HepG2 (cell line): ENCODE measurements around the gene CFAP90. TPM values are rescaled to one million over a fixed set of nuclear protein-coding genes. Genes with fewer than 3 reads are reported as not detected.

Experiments used
- ATF7-NPFF ChIP-seq: sonication (generic); formaldehyde crosslinking; IDR thresholded peaks from 2 replicates; pipeline ENCODE4 v1.8.1; 2023; ENCODE audit warnings: mild to moderate bottlenecking, low read depth, missing genetic modification reagents, moderate library complexity
- CEBPB ChIP-seq: IDR thresholded peaks from 2 replicates; pipeline ENCODE4 v1.6.1; 2011; ENCODE audit warnings: low read depth, low read length, improper control_type of control experiment, borderline replicate concordance
- HDAC2 ChIP-seq: sonication (generic); formaldehyde crosslinking; IDR thresholded peaks from 2 replicates; pipeline ENCODE4 v1.4.0; 2020; ENCODE audit warnings: missing genetic modification reagents
- IKZF1 ChIP-seq: fragments of 450-650 bp; IDR thresholded peaks from 2 replicates; pipeline ENCODE4 v1.7.1; 2016
- KDM5A ChIP-seq: fragments of 200-600 bp; sonication (generic); IDR thresholded peaks from 2 replicates; pipeline ENCODE4 v1.7.0; 2018; ENCODE audit warnings: antibody characterized with exemption, mild to moderate bottlenecking, low read length, borderline replicate concordance
- KLF9 ChIP-seq: IDR thresholded peaks from 2 replicates; pipeline ENCODE4 v1.6.1; 2016; ENCODE audit warnings: low read depth
- RFX5 ChIP-seq: IDR thresholded peaks from 2 replicates; pipeline ENCODE4 v1.6.1; 2011; ENCODE audit warnings: low read depth, low read length, improper control_type of control experiment
- SALL2 ChIP-seq: sonication (generic); formaldehyde crosslinking; IDR thresholded peaks from 2 replicates; pipeline ENCODE4 v1.8.1; 2023; ENCODE audit warnings: mild to moderate bottlenecking, missing genetic modification reagents, inconsistent platforms
- SCMH1 ChIP-seq: sonication (generic); formaldehyde crosslinking; IDR thresholded peaks from 2 replicates; pipeline ENCODE4 v1.9.0; 2021; ENCODE audit warnings: missing genetic modification reagents, mild to moderate bottlenecking, borderline replicate concordance
- SP5 ChIP-seq: IDR thresholded peaks from 2 replicates; pipeline ENCODE4 v1.6.1; 2016; ENCODE audit warnings: low read depth, borderline replicate concordance
- ZBTB3 ChIP-seq: sonication (generic); formaldehyde crosslinking; IDR thresholded peaks from 2 replicates; pipeline ENCODE4 v1.4.0; 2020; ENCODE audit warnings: low read depth, mild to moderate bottlenecking, moderate library complexity, missing genetic modification reagents, borderline replicate concordance
- ZC3H13 ChIP-seq: sonication (generic); formaldehyde crosslinking; IDR thresholded peaks from 2 replicates; pipeline ENCODE4 v1.8.1; 2023; ENCODE audit warnings: mild to moderate bottlenecking, missing genetic modification reagents, moderate library complexity
- ZFP91 ChIP-seq: sonication (generic); formaldehyde crosslinking; IDR thresholded peaks from 2 replicates; pipeline ENCODE4 v1.9.0; 2022; ENCODE audit warnings: missing genetic modification reagents, mild to moderate bottlenecking, borderline replicate concordance
- ZNF17 ChIP-seq: sonication (generic); formaldehyde crosslinking; IDR thresholded peaks from 2 replicates; pipeline ENCODE4 v1.5.0; 2020; ENCODE audit warnings: mild to moderate bottlenecking, missing genetic modification reagents
- ZNF235 ChIP-seq: sonication (generic); formaldehyde crosslinking; IDR thresholded peaks from 2 replicates; pipeline ENCODE4 v1.8.1; 2023; ENCODE audit warnings: mild to moderate bottlenecking, missing genetic modification reagents, borderline replicate concordance
- ZNF503 ChIP-seq: sonication (generic); formaldehyde crosslinking; IDR thresholded peaks from 2 replicates; pipeline ENCODE4 v1.4.0; 2020; ENCODE audit warnings: missing genetic modification reagents
- ZNF547 ChIP-seq: sonication (generic); formaldehyde crosslinking; IDR thresholded peaks from 2 replicates; pipeline ENCODE4 v1.5.1; 2020; ENCODE audit warnings: mild to moderate bottlenecking, missing genetic modification reagents
- ZNF567 ChIP-seq: sonication (generic); formaldehyde crosslinking; IDR thresholded peaks from 2 replicates; pipeline ENCODE4 v1.8.1; 2023; ENCODE audit warnings: mild to moderate bottlenecking, missing genetic modification reagents, borderline replicate concordance
- ZNF605 ChIP-seq: sonication (generic); formaldehyde crosslinking; IDR thresholded peaks from 2 replicates; pipeline ENCODE4 v1.8.0; 2022; ENCODE audit warnings: mild to moderate bottlenecking, missing genetic modification reagents
- ZNF766 ChIP-seq: sonication (generic); formaldehyde crosslinking; IDR thresholded peaks from 2 replicates; pipeline ENCODE4 v1.5.0; 2020; ENCODE audit warnings: missing genetic modification reagents, borderline replicate concordance
- ZNF790 ChIP-seq: sonication (generic); formaldehyde crosslinking; IDR thresholded peaks from 2 replicates; pipeline ENCODE4 v1.8.0; 2022; ENCODE audit warnings: missing genetic modification reagents, mild to moderate bottlenecking, borderline replicate concordance
- ZSCAN20 ChIP-seq: sonication (generic); formaldehyde crosslinking; IDR thresholded peaks from 2 replicates; pipeline ENCODE4 v1.4.0; 2020; ENCODE audit warnings: missing genetic modification reagents, mild to moderate bottlenecking, borderline replicate concordance
- ZSCAN22 ChIP-seq: sonication (generic); formaldehyde crosslinking; IDR thresholded peaks from 2 replicates; pipeline ENCODE4 v1.4.0; 2020; ENCODE audit warnings: mild to moderate bottlenecking, missing genetic modification reagents
- polyA plus RNA-seq, 8 experiments: library from polyadenylated mRNA; depleted of rRNA in 3 of 8; stranded (reverse) in 7 of 8; unstranded in 1 of 8; fragments of >200 nt; fragmentation: Illumina TruSeq in 4 of 8; extraction: Trizol in 4 of 8; gene quantifications; 2 replicates each; pipeline versions ENCODE4 v1.2.1 to v1.2.3, GENCODE V29; 2011 to 2016; ENCODE audit warnings: low read depth in 4 of 8, missing spikeins in 1 of 8, mixed read lengths in 1 of 8; ENCODE audit not compliant: insufficient read depth in 1 of 8
- total RNA-seq, 5 experiments: library from RNA; depleted of rRNA; stranded (reverse); fragments of >200 nt; fragmentation: Illumina TruSeq; extraction: Trizol; gene quantifications; 2 replicates each; pipeline ENCODE4 v1.2.3, GENCODE V29; 2016; ENCODE audit warnings: low read depth in 1 of 5
- TF ChIP-seq, protein P1 (sequence below): sonication (generic); formaldehyde crosslinking; IDR thresholded peaks from 2 replicates; pipeline ENCODE4 v1.5.1; 2020; ENCODE audit warnings: missing genetic modification reagents, mild to moderate bottlenecking, borderline replicate concordance

Gene CFAP90
- total and polyA plus RNA-seq, 2 of the 13 experiments (the other 11 are each of a cell fraction or from before 2014, with no cell fraction given), result 0.11 TPM; not detected in 1

DNA sequence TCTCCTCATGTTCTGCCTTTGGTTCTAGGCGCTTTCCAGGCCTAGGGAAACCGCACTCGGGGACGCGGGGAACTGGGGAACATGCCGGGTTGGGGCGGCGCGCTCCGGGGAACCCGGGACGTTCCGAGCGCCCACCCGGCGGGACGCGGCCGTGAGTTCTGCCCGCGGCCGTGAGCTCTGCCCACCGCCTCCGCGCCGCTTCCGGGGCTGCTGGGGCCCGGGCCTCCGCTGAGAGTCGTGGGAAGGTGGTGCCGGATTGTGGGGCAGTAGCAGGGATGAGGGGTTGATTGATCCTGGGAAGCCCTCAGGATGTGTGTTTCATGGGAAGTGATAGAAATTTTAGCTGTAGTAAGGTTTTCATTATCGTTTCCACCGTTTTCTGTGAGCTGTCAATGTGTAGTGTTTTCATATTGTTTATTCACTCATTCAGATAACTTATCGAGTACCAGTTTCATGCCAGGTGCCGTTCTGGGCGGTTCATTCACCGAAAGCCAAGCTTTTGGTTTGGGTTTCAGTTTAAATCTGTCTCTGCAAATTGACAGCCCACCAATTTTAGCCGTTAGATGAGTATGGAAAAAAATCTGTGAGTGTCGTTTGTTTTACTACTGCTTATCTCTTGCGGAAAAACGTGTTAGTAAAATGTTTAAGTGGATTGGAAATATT is 18.7 kb upstream of the CFAP90 start (continued):
- TF ChIP-seq, protein P1, sequence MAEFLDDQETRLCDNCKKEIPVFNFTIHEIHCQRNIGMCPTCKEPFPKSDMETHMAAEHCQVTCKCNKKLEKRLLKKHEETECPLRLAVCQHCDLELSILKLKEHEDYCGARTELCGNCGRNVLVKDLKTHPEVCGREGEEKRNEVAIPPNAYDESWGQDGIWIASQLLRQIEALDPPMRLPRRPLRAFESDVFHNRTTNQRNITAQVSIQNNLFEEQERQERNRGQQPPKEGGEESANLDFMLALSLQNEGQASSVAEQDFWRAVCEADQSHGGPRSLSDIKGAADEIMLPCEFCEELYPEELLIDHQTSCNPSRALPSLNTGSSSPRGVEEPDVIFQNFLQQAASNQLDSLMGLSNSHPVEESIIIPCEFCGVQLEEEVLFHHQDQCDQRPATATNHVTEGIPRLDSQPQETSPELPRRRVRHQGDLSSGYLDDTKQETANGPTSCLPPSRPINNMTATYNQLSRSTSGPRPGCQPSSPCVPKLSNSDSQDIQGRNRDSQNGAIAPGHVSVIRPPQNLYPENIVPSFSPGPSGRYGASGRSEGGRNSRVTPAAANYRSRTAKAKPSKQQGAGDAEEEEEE (CRISPR knock-in tag), result no peak
- no peak for TF ChIP-seq CEBPB
- no peak for TF ChIP-seq ZSCAN22 (CRISPR knock-in tag)
- peak; percentile 16; the same call in 1 of the 2 replicates for TF ChIP-seq ZNF503 (CRISPR knock-in tag)
- TF ChIP-seq SCMH1 (CRISPR knock-in tag), result no peak
- no peak for TF ChIP-seq SP5
- no peak for TF ChIP-seq ZC3H13 (CRISPR knock-in tag)
- 0 out of 2 replicates have a peak, but pooled peaks have one; percentile 14 for TF ChIP-seq ZBTB3 (CRISPR knock-in tag)
- no peak for TF ChIP-seq KLF9 (CRISPR knock-in tag)
- 0 out of 2 replicates have a peak, but pooled peaks have one; percentile 9 for TF ChIP-seq ZFP91 (CRISPR knock-in tag)
- TF ChIP-seq ATF7-NPFF, result peak; percentile 24; the same call in 1 of the 2 replicates
- no peak for TF ChIP-seq HDAC2 (CRISPR knock-in tag)
- no peak for TF ChIP-seq ZNF547
- no peak for TF ChIP-seq ZNF605 (CRISPR knock-in tag)
- no peak for TF ChIP-seq IKZF1
- TF ChIP-seq KDM5A, result no peak
- no peak for TF ChIP-seq ZNF17 (CRISPR knock-in tag)
- TF ChIP-seq RFX5, result no peak
- 0 out of 2 replicates have a peak, but pooled peaks have one; percentile 4 for TF ChIP-seq ZSCAN20
- TF ChIP-seq ZNF790 (CRISPR knock-in tag), result no peak
- no peak for TF ChIP-seq ZNF567 (CRISPR knock-in tag)
- no peak for TF ChIP-seq SALL2 (CRISPR knock-in tag)
- TF ChIP-seq ZNF235 (CRISPR knock-in tag), result 0 out of 2 replicates have a peak, but pooled peaks have one; percentile 0
- 0 out of 2 replicates have a peak, but pooled peaks have one; percentile 46 for TF ChIP-seq ZNF766 (CRISPR knock-in tag)
